Embryonic facial prominence (tissue), 1 donor: ENCODE data around the gene METTL27.
"Not testable (repeated sequence)": the region's sequence is repeated elsewhere in the genome, so short reads cannot be mapped to it uniquely, and the experiment has no call there.

Experiments used
- DNase-seq: peaks from one replicate; pipeline ENCODE4 v3.0.0-alpha.2; 2016; ENCODE audit errors: extremely low spot score

METTL27 gene

DNA sequence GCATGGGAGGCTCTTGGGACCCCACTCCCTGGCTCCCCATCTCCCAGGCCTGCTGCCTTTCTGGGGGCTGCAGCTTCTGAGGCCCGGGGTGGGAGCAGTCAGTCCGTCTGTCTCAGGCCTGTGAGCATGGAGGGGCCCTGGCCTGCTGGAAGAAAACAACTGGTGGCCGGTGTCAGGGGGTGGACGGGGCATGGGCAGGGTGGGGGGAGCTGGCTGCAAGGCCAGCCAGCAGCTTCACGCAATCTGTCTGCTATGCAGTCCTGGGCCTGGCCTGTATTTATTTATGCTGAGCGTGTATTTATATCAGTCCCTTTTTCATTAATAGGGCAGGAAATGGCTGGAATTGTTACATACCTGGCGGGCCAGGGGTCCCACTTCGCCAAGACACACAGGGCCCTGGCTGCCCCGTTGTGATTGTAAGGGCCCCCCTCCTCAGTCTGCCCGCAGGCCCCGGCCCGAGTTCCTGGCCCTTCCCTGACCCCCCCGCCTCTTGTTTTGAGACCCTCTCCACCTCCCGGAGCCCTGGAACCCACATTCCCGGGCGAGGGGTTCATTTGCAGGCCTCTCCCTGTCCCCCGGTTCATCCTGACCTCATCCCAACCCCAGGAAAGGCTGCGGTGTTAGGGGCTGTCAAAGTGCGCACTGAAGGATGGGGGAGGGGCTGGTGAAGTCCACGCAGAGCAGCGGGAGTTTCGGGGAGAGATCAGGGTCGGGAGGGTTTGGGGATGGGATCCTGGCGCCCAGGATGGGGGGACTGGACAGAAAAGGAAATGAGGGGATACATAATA is 26.9 kb upstream of the METTL27 start:
- no peak for DNase-seq

DNA sequence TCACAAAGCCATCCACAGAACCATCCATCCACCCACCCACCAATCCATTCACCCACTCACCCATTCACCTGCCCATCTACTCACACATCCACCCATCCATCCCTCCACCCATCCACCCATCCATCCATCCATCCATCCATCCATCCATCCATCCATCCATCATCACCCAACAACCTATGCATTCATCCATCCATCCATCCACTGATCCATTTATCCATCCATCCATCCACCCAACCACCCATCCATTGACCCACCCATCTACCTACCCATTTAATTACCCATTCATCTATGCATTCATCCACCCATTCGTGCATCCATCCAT is 24.1 kb upstream of the METTL27 start:
- DNase-seq: no peak

DNA sequence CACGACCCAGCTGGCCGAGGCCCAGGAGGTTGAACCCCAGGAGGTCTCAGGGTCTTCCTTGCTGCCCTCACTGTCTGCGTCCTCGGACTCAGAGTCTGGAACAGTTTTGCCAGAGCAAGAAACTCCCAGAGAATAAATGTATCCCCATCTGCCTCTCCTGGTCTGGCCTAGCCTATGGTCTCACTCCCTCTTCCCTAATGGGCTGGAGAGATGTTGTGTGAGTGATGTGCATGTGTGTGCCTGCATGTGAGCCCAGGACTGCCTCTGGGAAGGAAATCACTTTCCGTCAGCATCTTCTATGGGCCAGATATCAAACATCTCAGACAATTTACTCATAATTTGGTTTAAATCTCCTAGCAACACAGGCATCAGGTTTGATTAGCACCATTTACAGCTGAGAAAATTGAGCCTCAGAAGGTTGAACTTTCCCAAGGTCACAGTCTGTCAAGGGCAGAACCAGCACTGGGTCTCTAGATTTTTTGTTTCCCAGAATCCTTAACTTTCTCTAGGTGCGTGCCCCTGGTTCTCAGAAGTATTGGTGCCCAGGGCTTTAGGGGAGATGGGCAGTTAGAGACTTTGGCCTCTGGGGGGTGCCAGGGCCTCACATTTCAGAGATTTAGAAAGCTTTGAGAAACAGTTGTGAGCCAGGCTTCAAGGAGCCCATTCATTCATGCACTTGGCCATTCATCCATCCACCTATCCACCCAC is 23.6 kb upstream of the METTL27 start:
- DNase-seq: no peak

DNA sequence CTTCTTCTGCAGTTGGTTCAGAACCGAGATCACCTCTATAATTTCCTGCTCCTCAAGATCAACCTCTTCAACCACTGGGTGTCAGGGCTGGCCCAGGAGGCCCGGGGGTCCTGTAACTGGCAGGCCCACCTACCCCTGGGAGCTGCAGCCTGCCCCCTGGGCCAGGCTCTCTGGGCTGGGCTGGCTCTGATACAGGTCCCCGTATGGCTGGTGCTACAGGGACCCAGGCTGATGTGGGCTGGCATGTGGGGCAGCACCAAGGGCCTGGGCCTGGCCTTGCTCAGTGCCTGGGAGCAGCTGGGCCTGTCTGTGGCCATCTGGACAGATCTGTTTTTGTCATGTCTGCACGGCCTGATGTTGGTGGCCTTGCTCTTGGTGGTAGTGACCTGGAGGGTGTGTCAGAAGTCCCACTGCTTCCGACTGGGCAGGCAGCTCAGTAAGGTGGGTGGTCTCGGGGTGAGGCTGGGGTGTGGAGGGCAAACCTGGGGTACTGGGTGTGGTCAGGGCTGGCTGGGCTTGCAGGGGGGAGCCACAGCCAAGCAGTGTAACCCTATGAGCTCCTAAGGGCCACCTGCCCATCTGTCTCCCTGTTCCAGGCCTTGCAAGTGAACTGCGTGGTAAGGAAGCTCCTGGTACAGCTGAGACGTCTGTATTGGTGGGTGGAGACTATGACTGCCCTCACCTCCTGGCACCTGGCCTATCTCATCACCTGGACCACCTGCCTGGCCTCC is 22.8 kb upstream of the METTL27 start:
- no peak for DNase-seq

DNA sequence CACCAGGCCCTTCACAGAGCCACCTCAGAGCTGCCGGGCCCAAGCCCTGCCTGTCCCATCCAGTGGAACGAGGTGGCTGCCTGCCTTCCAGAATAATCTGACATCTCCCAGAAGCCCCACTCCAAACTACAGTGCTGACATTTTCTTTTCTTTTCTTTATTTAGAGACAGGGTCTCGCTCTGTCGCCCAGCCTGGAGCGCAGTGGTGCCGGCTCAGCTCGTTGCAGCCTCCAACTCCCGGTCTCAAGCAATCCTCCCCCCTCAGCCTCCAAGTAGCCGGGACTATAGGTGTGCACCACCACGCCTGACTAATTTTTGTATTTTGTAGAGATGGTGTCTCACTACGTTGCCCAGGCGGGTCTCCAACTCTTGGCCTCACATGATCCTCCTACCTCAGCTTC is 19.0 kb upstream of the METTL27 start:
- no peak for DNase-seq

DNA sequence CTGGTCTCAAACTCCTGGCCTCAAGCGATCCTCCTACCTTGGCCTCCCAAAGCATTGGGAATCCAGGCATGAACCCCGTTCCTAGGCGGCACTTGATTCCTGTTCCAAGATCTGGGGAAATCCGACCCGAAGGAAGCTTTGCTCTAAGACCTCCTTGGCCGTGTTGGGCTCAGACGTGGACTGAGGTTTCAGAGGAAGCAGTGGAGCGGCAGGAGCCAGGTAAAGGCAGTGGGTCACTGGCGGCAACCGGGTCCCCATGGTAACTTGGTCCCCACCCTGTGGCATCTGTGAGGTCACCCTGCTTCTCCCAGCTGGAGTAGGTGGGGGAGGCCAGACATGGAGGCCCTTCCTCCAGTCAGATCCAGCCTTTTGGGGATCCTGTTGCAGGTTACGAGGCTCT is 18.5 kb upstream of the METTL27 start, which contains the start of gene TMEM270:
Gene TMEM270, plus strand, starts transcription at position 301 of the 400 bp plus-strand sequence. Its CDS starts 36 bp downstream, at position 337.
- no peak for DNase-seq

DNA sequence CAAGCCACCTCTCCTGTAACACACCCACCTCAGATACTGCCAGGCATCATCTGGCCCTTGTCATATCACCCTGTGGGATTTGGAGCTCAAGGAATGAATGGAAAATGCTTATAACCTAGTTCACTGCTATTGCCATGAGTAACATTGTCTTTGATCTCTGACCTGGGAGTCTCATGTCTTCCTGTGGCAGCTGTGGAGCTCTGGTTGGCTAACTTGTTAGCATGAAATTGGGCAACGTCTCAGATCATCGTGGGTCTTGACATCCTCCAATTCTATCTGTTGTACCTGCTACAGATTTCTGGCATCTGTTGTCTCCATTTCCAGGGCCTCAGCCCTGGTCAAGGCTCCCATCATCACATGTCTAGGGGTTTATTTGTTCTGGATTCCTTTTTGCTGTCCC is 16.5 kb upstream of the METTL27 start:
- no peak for DNase-seq

DNA sequence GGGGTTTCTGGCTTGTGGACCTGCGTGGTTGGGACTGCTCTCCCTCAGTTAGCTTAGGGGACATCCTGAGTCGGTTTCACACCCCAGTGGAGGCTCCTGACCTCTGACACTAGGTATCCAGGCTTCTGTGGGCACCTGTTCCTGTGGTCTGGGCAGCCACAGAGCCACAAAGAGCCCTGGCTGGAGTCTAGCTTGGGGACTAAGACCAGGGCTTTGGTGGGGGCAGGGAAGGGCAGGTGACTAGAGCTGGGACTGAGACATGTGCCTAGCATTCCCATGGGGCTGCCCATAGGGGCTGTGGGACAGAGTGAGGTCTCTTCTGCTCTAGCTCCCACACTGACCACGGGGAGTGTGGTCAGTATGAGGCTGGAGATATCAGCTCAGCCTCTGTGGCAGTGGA is 14.6 kb upstream of the METTL27 start:
- DNase-seq: no peak

DNA sequence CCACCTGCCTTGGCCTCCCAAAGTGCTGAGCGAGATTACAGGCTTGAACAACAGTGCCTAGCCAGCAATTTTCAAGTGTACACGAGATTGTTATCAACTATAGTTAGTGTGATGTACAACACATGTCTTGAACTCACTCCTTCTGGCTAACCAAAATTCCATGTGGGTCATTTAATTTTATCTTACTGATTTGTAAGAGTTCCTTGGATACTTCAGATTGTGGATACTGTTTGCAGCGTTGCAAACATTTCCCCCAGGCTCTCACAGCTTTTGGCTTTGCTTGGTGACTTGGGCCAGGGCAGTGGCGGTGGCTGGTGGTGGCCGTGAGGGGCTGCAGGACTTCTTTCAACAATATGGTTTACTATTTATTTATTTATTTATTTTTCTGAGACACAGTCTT is 10.2 kb upstream of the METTL27 start:
- no peak for DNase-seq

DNA sequence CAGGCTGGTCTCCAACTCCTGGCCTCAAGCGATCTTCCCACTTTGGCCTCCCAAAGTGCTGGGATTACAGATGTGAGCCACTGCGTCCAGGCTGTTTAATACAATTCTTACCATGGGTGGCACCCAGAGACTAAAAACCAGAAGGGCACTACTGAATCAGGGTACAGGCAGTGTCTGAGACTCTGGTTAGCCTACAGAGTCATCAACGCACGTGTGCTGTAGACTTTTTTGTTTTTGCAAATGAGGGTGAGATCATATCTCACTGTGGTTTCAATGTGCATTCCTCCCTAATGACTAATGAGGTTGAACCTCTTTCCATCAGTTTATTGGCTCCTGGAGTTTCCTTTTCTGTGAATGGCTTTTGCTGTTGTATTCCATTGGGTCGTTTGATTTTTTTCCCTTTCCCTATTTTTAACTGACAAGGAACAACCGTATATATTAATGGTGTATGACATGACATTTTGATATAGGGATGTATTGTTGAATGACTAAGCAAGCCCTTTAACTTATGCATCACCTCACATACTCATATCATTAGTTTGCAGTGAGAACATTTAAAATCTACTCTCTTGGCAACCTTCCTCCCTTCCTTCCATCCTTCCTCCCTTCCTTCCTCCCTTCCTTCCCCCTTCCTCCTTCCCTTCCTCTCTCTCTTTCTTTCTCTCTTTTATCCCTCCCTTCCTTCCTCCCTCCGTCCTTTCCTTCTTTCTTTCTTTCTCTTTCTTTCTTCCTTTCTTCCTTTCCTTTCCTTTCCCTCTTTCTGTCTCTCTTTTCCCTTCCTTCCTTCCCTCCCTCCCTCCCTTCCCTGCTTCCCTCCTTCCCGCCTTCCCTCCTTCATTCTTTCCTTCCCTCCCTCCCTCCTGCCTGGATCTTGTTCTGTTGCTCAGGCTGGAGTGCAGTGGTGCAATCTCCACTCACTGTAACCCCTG is 9.4 kb upstream of the METTL27 start:
- no peak for DNase-seq

DNA sequence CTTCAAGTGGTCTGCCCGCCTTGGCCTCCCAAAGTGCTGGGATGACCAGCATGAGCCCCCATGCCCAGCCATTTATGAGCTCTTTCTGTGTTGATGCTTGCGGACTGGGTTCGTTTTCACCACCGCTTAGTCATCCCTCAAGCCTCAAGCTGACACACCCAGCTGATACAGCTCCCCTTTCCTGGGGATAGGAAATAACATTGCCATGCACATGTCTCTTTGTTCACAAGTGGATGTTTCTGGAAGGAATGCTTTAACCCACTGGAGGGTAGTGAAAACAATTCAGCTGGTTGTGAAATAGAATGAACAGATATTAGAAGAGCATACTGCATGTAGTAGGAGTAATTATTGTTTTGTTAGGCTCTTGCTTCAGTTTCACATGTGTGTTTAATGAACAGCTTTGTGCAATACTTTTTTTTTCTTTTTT is 8.5 kb upstream of the METTL27 start:
- no peak for DNase-seq

DNA sequence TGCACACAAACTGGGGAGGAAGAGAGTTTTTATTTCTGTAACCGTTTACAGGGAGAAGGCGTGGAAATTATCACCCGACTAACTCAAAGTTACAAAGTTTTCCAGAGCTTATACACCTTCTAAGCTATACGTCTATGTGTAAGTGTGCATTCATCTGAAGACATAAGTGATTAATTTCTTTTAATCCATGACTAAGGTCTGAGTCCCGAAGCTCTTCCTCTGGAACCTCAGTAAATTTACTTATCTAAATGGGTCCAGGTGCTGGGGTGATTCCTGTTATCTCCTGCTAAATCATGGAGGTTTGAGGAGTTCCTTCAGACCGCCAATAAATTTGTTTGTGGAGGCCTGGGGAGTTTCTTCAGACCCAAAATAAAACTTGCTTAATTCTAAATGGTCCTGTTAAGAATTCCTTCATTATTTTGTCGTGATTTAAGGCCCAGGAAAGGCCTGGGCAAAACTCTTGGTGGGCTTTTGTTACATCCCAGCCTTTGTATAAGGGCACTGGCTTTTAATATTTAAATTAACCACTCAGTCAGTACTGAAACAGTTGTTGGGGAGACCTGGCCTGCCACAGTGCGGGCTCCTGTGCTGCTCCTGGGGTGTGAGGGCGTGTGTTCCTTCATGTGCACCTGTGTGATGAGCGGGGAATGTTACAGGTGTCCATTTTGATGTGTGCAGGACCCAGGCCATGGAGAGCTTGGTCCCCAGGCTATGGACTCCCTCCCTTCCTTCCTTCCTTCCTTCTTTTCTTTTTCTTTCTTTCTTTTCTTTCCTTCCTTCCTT is 5.8 kb upstream of the METTL27 start:
- no peak for DNase-seq

DNA sequence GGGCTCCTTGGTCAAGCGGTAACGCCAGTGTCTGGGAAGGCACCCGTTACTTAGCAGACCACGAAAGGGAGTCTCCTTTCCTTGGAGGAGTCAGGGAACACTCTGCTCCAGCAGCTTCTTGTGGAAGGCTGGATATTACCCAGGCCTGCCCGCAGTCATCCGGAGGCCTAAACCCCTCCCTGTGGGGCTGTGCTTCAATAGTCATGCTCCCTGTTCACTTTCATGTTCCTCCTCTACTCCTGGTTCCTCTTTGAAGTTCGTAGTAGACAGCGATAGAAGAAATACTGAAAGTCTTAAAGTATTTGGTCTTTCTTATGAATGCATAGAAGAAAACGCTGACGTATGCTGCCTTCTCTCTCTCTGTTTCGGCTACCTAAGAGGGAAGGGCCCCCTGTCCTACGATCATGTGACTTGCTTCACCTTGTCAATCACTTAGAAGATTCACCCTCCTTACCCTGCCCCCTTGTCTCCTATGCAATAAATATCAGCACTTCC is 3.4 kb upstream of the METTL27 start:
- not testable (repeated sequence) for DNase-seq

DNA sequence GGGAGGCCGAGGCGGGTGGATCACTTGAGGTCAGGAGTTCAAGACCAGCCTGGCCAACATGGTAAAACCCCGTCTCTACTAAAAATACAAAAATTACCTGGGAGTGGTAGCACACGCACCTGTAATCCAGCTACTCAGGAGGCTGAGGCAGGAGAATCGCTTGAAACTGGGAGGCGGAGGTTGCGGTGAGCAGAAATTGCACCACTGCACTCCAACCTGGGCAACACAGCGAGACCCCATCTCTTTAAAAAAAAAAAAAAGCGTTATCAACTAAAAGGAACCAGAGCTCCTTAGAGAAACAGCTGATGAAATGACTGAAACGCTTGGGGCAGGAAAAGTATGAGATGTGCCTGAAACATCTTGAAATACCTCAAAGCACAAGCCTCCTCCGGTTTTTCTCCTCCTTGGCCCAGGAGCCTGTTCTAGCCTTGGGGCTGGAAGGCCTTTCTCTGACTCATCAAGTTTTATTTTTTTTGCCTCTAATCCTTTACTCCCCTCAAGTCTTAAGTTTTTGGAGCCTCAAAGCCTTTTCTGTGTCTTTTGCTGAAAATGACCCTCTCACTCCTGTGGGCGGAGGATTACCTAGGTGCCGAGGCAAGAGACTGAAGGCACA is 2.6 kb upstream of the METTL27 start:
- DNase-seq: no peak

DNA sequence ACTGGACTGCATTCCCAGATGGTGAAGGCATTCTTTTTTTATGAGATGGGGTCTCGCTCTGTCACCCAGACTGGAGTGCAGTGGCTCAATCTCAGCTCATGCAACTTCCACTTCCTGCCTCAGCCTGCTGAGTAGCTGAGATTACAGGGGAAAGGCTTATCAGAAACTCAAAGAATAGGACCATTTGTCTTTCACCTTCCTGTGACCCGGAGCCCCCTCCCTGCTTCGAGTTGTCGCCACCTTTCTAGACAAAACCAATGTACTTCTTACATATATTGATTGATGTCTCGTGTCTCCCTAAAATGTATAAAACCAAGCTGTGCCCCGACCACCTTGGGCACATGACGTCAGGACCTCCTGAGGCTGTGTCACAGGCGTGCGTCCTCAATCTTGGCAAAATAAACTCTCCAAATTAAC is 1.8 kb upstream of the METTL27 start:
- DNase-seq: no peak

DNA sequence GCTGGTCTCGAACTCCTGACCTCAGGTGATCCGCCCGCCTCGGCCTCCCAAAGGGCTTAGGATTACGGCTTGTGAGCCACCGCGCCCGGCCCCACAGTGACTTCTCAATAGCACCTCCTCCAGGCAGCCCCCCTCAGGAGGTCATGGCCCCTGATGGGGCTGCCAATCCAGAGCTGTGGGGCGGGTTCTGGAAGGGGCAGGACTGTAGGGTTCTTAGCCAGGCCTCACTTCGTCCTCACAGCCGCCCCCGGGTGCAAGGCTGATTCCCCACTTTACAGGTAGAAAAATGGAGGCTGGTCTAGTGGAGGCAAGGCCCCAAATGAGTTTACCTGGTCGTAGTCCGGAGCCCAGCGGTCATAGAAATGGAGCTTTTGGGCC is 638 bp downstream of the METTL27 start:
- no peak for DNase-seq

DNA sequence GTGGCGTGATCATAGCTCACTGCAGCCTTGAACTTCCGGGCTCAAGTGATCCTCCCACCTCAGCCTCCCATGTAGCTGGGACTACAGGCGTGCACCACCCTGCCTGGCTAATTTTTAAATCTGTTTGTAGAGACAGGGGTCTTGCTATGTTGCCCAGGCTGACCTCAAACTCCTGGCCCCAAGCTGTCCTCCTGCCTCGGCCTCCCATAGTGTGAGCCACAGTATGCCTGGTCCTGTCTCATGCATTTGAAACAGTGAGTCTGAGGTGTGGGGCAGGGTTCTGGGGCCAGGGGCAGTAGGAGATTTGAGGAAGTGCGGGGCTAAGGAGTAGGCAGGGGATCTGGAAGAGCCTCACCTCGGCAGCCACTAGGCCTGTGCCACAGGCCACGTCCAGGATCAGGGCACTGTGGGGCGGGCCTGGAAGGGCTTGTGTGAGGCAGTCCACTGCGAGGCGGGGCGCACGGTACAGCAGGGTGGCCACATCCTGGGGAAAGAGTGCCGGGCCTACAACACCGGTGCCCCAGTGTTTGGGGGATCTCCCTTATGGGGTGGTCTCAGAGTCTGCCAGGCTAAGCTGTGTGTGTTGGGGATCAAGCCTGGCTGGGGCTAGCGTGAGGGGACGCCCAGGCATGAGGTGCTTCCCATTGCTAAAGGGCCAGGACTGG is 1.5 kb downstream of the METTL27 start:
- no peak for DNase-seq

DNA sequence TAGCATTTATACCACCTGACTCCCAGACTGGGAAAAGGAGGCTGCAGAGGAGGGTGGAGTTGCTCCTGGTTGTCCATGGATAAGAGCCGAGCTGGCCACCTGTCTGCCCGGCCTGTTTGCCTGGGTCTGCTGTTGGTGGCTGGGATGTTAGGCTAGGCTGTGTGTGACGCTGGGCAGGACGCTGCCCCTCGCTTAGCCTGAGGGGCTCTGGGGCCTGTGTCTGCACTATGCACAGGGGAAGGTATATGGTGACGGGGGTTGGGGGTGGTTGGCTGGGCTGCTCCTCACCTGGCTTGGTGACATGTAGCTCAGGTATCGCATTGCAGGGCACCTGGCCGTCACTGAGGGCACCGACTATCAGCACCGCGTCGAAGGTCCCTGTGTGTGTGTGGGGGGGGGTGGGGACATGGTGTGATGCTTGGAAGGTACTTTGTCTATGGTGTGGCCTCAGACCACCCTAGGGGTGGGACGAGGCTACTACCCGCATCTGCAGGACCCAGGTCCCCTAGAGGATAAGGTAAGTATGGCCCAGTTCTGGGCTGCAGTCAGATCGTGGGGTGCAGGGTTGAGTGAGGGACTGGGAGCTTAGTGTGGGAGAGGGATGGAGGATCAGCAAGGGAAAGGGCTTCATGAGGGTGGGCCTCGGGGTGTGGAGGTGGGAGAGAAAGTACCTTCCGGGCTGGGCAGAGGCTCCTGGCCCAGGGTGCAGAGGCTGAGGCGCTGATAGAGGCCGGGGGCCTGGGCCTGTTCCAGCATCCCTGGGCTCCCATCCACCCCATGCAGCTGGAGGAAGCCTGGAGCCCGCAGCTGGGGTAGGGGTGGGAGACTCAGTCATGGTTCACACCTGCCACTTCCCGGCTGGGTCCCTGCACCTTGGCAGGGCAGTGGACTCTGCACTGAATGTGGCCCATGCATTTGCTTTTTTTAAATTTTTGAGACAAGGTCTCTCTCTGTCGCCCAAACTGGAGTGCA is 2.3 kb downstream of the METTL27 start:
- no peak for DNase-seq
